ENCODE results near the gene CNGB1.

DNA sequence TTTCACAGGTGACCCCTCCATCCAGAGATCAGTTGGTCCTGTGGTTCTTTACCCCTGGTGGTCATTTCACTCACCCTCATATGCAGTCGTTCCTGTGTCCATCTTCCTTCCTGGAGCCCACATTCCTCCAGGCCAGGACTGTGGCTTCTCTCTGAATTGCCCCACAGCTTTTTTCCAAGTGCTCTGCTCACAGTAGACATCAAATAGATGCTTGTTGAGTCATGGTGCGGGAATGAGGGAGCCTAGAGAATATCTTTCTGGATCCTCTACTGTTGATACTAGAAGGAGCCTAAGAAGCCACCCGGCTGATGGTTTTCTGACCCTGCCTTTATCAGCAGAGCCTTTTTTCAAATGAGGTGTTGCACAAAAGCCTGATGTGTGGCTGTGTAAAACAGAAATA lies 40.7 kb upstream of the CNGB1 start:
- TF ChIP-seq, protein P1, sequence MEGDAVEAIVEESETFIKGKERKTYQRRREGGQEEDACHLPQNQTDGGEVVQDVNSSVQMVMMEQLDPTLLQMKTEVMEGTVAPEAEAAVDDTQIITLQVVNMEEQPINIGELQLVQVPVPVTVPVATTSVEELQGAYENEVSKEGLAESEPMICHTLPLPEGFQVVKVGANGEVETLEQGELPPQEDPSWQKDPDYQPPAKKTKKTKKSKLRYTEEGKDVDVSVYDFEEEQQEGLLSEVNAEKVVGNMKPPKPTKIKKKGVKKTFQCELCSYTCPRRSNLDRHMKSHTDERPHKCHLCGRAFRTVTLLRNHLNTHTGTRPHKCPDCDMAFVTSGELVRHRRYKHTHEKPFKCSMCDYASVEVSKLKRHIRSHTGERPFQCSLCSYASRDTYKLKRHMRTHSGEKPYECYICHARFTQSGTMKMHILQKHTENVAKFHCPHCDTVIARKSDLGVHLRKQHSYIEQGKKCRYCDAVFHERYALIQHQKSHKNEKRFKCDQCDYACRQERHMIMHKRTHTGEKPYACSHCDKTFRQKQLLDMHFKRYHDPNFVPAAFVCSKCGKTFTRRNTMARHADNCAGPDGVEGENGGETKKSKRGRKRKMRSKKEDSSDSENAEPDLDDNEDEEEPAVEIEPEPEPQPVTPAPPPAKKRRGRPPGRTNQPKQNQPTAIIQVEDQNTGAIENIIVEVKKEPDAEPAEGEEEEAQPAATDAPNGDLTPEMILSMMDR (IDR thresholded peaks at IDR 0.05; ENCODE audit: poor library complexity): no peak
- TF ChIP-seq EZH2 (IDR thresholded peaks at IDR 0.05; ENCODE audit: borderline replicate concordance): no peak
